HS-27A (cell line): ENCODE data around the gene UBALD2.
"Not testable (repeated sequence)": the region's sequence is repeated elsewhere in the genome, so short reads cannot be mapped to it uniquely, and the experiment has no call there.

Source experiments
- DNase-seq: peaks from one replicate; pipeline ENCODE4 v3.0.0-alpha.2; 2012; ENCODE audit warnings: low read depth, missing footprints

Gene UBALD2

GRCh38 chr17:76265624-76266243, 586 bp downstream of the UBALD2 start:
- DNase-seq = no peak

GRCh38 chr17:76266244-76266938, 1.2 kb downstream of the UBALD2 start:
- no peak for DNase-seq

- DNase-seq = no peak
Observed at GRCh38 chr17:76267051-76267576, 2.0 kb downstream of the UBALD2 start.

GRCh38 chr17:76267581-76268001, 2.4 kb downstream of the UBALD2 start:
- not testable (repeated sequence) for DNase-seq

- no peak for DNase-seq
Observed at GRCh38 chr17:76268015-76268749, 3.0 kb downstream of the UBALD2 start.

- no peak for DNase-seq
Observed at GRCh38 chr17:76268991-76269981, 4.1 kb downstream of the UBALD2 start.

GRCh38 chr17:76270127-76270592, 5.0 kb downstream of the UBALD2 start:
- no peak for DNase-seq

GRCh38 chr17:76270770-76271668, 5.9 kb downstream of the UBALD2 start:
- no peak for DNase-seq

- DNase-seq = no peak
Observed at GRCh38 chr17:76271669-76272540, 6.8 kb downstream of the UBALD2 start.

- DNase-seq = no peak
Observed at GRCh38 chr17:76272541-76273444, 7.6 kb downstream of the UBALD2 start.

- DNase-seq = no peak
Observed at GRCh38 chr17:76273445-76274111, 8.4 kb downstream of the UBALD2 start.

- no peak for DNase-seq
Observed at GRCh38 chr17:76274112-76274956, 9.2 kb downstream of the UBALD2 start.

GRCh38 chr17:76275382-76276068, 10.4 kb downstream of the UBALD2 start:
- DNase-seq = no peak

- no peak for DNase-seq
Observed at GRCh38 chr17:76276069-76276431, 10.9 kb downstream of the UBALD2 start.

GRCh38 chr17:76276461-76277299, 11.5 kb downstream of the UBALD2 start:
- no peak for DNase-seq
